GM19463 (cell line): ENCODE measurements around the gene CREB3L2.
"Not testable (repeated sequence)": the region's sequence is repeated elsewhere in the genome, so short reads cannot be mapped to it uniquely, and the experiment has no call there.

Experiments
- ATAC-seq: cut with Tn5 transposase; IDR thresholded peaks from one replicate; pipeline ENCODE4 v1.9.1; 2021; ENCODE audit warnings: mild to moderate bottlenecking, moderate library complexity; ENCODE audit not compliant: unreplicated experiment

Gene CREB3L2

DNA sequence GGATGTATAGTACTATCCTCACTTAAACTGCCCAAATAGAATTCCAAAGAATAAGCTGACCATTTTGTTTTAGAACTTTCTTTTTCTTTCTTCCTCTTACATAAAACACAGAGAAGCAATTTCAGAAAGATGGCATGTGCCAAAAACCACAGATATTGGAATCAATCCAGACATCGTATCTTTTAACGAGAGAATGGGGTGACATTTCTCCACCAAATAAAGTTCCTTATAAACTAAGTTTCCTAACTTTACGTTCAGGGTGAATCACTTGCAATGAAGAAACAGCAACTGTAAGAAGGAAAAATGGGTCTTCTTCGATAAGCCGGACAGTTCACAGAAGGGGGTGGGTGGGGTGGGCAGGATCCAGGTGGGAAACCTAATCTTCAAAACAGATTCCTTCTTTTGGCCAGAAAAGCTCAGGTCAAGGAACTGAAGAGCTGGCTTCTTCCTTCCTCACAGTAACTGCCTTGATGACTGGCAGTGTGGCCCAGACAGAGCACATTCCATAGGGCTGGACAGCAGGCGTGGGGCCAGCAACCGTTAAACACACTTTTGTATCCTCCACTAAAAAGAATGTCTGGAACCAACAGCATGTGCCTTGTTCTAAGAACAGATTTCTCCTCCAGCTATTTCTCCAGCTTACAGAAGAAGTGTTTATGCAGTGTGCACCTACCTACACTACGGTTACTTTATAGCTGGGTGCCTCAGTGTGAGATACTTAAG is 31.5 kb downstream of the CREB3L2 start:
- ATAC-seq: no peak

- no peak for ATAC-seq
Measured at GRCh38 chr7:137969828-137970227, 32.1 kb downstream of the CREB3L2 start.

GRCh38 chr7:137968890-137969289 is 33.0 kb downstream of the CREB3L2 start:
- no peak for ATAC-seq

DNA sequence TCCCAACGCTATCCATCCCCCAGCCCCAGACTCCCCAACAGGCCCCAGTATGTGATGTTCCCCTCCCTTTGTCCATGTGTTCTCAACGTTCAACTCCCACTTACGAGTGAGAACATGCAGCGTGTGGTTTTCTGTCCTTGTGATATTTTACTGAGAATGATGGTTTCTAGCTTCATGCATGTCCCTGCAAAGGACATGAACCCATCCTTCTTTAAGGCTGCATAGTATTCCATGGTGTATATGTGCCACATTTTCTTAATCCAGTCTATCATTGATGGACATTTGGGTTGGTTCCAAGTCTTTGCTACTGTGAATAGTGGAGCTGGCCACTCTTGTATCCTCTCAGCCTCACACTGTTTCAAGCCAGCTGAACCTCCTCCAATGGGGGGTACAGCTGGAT is 33.5 kb downstream of the CREB3L2 start:
- ATAC-seq: not testable (repeated sequence)

GRCh38 chr7:137967143-137968018 is 34.5 kb downstream of the CREB3L2 start:
- no peak for ATAC-seq

DNA sequence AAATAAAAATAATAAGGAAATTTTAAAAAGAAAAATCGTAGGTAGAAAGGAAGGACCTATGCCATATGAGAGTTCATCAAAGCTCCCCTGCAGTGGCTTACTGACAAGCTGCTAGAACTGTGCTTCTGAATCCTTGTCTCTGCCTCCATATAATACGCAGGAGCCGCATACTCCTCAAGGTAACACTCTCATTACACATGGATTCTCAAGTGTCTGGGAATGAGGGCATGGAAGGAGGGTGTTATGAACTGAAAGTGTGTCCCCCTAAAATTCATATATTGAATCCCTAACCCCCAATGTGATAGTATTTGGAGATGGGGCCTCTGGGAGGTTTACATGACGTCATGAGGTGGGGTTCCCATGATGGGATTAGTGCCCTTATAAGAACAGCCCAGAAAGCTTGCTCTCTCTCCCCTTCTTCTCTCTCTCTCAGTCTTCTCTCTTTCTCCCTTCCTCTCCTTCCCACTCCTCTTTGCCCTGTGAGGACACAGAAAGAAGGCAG is 35.2 kb downstream of the CREB3L2 start:
- no peak for ATAC-seq

DNA sequence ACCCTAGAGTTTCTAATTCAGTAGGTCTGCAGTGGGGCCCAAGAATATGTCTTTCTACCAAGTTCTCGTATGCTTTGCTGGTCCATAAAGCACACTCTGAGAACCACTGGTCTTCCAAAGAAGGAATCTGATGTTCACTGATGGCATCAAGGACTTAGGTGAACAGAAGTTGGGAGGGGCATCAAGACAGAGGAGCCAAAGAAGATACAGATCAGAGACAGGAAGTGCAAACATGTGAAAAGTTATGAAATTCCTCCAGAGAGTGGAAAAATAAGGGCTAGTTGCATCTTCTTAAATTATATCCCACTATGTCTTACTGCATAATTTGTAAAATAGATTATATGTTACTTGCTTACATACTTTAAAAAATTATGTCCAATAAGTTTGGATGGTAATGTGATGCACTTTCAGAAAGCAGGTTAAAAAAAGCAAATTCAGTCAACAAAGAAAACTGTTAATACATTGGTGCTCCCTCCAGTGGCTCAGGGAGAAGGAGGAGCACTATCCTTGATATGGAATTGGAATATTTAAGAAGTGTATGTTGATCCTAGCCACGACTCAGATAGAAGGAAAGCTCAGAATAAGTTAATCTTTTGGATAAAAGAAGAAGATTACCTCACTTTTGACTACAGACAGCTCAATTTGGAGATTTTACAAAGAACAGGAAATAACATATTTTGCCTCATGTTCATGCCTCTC is 35.8 kb downstream of the CREB3L2 start:
- ATAC-seq: no peak

DNA sequence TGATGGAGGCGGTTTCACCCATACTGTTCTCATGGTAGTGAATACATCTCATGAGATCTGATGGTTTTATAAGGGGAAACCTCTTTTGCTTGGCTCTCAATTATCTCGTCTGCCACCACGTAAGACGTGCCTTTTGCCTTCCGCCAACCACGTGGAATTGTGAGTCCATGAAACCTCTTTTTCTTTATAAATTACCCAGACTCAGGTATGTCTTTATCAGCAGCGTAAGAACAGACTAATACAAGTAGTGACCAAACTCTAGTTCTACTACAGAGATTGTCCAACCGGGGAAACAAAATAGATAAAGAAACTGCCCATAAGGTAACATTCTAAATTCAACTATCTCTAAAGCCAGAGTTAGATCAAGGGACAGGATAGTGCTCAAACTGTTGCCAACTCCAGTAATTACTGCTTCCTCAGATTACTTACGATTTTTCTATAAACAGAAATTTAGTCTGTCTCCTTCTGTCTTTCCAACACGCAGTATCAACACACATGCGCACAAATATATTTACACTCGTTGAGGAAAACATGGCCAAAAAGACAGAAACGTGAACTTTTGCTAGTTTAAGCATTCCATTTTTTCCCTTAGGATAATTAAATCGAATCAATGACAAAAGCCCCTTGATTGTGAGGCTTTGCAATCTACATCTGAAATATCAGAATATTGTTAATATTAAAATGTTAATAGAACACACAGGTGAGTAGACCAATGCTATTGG is 36.9 kb downstream of the CREB3L2 start:
- ATAC-seq: no peak

DNA sequence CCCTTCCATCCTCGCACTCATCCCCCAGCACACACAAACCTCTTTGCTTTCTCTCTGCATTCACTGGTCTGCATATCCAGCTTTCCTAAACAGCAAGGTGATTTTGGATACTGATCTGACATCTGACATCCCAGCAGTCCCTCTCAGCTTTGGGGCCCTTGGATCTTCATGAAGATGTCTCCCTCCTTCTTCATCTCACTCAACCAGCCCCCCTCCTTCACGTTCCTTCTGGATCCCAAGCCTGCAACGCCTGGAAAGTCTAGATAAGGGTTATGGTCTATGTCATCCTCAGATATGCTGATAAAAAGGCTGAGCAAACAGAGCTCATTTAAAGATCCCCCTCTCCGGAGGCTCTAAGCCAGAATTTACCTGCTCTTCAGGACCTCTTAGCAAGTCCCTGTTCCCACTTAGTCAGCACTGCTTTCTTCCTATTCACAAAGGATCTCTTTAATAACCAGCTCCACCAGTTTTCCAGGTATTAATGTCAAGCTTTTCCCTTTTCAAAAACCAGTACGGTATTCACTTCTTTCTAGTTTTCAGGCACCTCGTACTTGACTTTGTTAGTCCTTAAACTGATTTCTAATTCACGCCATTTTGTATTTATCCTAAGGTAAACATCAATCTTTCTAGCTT is 38.9 kb downstream of the CREB3L2 start:
- no peak for ATAC-seq

- ATAC-seq: no peak
Measured at GRCh38 chr7:137962491-137962874, 39.4 kb downstream of the CREB3L2 start.

GRCh38 chr7:137961200-137962177 is 40.4 kb downstream of the CREB3L2 start:
- peak; percentile 81 for ATAC-seq

DNA sequence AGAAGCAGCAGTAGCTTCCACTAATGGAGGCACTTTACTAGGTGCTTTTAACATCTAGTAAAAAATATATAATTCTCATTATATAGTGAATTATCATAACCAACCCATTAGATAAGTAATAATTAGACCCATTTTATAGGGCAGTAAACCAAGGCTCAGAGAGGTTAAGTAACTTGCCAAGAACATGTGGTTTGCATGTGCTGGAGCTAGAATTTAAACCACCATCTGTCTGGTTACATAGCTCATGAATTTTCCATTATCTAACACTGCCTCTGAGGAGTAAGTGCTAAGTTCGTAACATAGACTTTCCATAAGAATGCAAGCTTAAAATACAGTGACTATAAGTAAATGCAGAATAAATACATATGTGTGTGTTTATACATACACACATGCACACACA is 41.9 kb downstream of the CREB3L2 start:
- ATAC-seq: no peak

DNA sequence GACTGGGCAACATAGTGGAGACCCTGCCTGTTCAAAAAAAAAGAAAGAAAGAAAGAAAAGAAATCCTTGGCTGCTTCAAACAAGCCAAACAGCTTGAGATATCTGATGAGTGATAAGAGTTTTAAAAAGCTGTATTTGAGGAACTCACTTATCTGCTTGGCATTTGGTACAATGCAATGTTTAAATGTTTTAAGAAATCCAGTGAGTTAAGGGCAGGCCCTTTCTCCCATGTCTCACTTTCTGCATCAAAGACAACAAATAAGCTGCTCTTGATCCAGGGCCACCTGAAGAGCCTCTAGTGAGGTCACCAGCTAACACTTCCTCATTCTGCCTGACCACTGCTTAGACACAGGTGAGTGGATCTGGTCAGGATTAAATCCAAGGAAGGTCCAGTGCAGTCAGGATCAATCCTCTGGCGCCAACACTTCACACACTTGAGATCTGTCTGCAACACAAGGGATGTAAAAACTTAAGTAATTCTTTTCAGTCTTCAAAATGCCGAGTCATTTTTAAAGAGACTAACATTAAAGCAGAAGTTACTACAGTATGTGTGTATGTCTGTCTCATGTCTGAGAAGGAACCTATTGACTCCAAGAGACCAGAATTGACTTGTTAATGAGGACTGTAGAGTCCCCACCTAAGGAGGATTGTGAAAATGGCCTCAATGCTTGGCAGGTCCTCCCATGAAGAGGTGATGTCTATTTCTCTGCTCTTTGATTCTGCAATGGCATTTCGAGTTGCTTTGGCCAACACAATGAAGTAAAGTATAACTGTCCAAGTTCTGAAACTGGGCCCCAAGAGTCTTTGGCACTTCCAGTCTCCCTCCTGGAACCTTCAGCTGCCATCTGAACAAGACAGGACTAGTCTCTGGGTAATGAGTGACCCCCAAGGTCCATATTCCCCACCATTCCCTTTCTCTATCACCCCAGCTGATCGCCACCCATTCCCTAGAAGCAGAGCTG is 43.1 kb downstream of the CREB3L2 start:
- peak; percentile 30 for ATAC-seq

DNA sequence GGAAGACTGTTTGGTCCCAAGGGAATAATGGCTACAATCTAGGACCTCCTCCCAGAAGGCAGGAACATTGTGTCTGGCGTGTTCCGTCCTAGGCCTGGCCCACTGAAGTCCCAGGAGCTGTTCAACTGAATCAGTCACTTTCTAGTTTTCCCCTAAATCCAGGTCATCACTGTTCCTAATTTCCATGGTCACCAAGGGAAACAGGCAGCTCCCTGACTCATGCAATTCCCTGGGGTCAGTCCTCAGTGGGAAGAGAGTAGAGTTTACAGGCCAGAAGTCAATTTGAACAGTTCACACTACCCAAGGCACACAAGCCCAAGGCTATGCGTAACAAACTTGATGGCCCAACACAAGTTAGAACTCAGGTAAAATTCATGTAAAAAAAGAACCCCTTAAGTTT is 44.0 kb downstream of the CREB3L2 start:
- ATAC-seq: no peak

DNA sequence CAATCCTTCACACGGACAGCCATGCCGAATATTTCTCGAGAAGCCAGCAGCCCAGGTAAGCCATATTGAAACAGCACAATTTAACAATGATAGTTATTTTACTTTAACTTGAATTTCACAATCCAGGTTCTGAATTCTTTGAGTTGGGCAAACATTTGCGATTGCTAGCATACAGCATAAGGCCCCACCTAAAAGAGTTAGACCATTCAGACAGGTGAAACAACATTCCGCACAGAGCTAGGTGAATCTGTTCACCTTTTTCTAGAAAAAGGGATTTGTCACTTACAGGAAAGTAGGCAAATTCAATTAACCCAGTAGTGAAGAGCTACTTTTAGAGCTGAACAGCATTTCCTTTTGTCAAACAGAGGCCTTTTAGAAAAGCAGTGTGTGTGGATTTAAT is 45.3 kb downstream of the CREB3L2 start:
- no peak for ATAC-seq

DNA sequence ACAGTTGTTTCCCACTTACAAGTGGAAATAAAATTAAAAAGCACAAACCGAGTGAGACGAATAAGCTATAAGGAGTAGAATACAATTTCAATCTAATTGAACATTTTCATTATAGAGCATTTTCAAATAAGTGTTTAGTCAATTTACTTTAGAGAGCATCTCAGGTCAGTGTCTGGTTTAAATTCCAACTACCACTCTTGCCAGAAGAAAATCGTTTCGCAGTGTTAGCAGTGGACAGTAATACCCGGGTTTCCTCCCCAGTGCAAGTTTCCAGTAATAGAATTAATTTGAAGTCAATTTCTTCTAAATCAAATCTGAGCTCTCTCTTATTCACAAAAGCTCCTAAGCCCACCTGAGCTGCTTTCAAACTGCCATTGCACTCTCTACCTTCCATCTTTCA is 45.7 kb downstream of the CREB3L2 start:
- ATAC-seq: no peak

GRCh38 chr7:137954614-137955013 is 47.3 kb downstream of the CREB3L2 start:
- ATAC-seq: no peak
